Measurements from ENCODE around the gene VANGL1. TPM values are rescaled to one million over a fixed set of nuclear protein-coding genes. Genes with fewer than 3 reads are reported as not detected.

Gene VANGL1
- total RNA-seq, 1 experiment from 2014 or later, result 10.5 TPM

- H3K4me3 Mint-ChIP-seq (ENCODE audit: unreplicated experiment), result no peak overlapping the region
- no TSS peak for BruUV-seq (replicated peaks)
- ChIA-PET POLR2A (interaction anchor here (0.8 kb wide), 1 partner anchor 57 kb away, joined by 3 read pairs; no protein-coding TSS in a partner anchor), CTCF (interaction anchor here (0.6 to 1.5 kb wide), 5 partner anchors 58 to 332 kb away, joined by 3 to 7 read pairs (median 4); no protein-coding TSS in a partner anchor)
- H3K4me1 Mint-ChIP-seq (ENCODE audit: insufficient read depth, unreplicated experiment), result peaks cover 6% of the 10 kb centered on the region
- DNase-seq (ENCODE audit: unreplicated experiment), result no peak
- intact Hi-C loops (cut with micrococcal nuclease), result no loop called here
- no peaks in the 10 kb centered on the region for H3K27me3 Mint-ChIP-seq (ENCODE audit: insufficient read depth, unreplicated experiment)
- no peaks in the 10 kb centered on the region for H3K9me3 Mint-ChIP-seq (ENCODE audit: unreplicated experiment)
- peaks cover 20% of the 10 kb centered on the region for H3K36me3 Mint-ChIP-seq (ENCODE audit: insufficient read depth, unreplicated experiment)
- no peak overlapping the region for H3K27ac Mint-ChIP-seq (ENCODE audit: low read depth, unreplicated experiment)
- no peak for TF ChIP-seq CTCF (IDR thresholded peaks at IDR 0.05; ENCODE audit: unreplicated experiment)
Measured at GRCh38 chr1:115648717-115649691, 7.2 kb downstream of the VANGL1 start.

- intact Hi-C loops (cut with micrococcal nuclease), result no loop called here
- ChIA-PET CTCF (interaction anchor here (1.2 to 1.5 kb wide), 2 partner anchors 57 to 115 kb away, joined by 4 to 7 read pairs; no protein-coding TSS in a partner anchor), POLR2A (interaction anchor here (0.5 to 0.7 kb wide), 2 partner anchors 15 to 19 kb away, joined by 3 read pairs; no protein-coding TSS in a partner anchor)
- Mint-ChIP-seq H3K36me3 (ENCODE audit: insufficient read depth, unreplicated experiment) (peaks cover 24% of the 10 kb centered on the region), H3K9me3 (ENCODE audit: unreplicated experiment) (no peaks in the 10 kb centered on the region), H3K4me1 (ENCODE audit: insufficient read depth, unreplicated experiment) (peaks cover 6% of the 10 kb centered on the region), H3K4me3 (ENCODE audit: unreplicated experiment) (no peak overlapping the region), H3K27ac (ENCODE audit: low read depth, unreplicated experiment) (no peak overlapping the region), H3K27me3 (ENCODE audit: insufficient read depth, unreplicated experiment) (no peaks in the 10 kb centered on the region)
- BruUV-seq (replicated peaks), result no TSS peak
- DNase-seq (ENCODE audit: unreplicated experiment), result no peak
- TF ChIP-seq CTCF (IDR thresholded peaks at IDR 0.05; ENCODE audit: unreplicated experiment), result no peak
Measured at GRCh38 chr1:115649964-115650363, 8.2 kb downstream of the VANGL1 start.

DNA sequence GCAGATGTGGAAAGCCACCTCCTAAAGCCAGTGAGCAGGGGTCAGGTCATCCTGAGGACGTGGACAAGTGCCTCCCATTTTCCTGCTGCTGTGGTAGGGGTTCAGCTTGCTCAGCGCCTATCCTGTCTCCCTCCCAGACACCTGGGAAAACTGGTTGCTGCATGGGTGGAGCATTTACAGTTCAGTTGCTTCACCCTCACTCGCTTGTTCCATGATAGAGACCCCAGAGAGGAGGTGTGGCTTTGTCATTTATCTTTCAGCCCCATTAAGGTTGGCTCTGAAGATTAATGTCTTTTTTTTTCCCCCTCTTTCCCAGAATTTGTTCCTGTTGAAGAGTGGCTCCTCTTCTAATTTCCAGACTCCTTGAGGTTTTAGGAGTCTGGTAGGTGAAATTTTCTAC is 9.2 kb downstream of the VANGL1 start:
- no TSS peak for BruUV-seq (replicated peaks)
- Mint-ChIP-seq H3K27ac (ENCODE audit: low read depth, unreplicated experiment) (no peak overlapping the region), H3K9me3 (ENCODE audit: unreplicated experiment) (no peaks in the 10 kb centered on the region), H3K4me1 (ENCODE audit: insufficient read depth, unreplicated experiment) (peaks cover 6% of the 10 kb centered on the region), H3K36me3 (ENCODE audit: insufficient read depth, unreplicated experiment) (peaks cover 27% of the 10 kb centered on the region), H3K4me3 (ENCODE audit: unreplicated experiment) (no peak overlapping the region), H3K27me3 (ENCODE audit: insufficient read depth, unreplicated experiment) (no peaks in the 10 kb centered on the region)
- DNase-seq (ENCODE audit: unreplicated experiment), result no peak
- POLR2A ChIA-PET, result no interaction called here
- intact Hi-C loops (cut with micrococcal nuclease), result no loop called here
- TF ChIP-seq CTCF (IDR thresholded peaks at IDR 0.05; ENCODE audit: unreplicated experiment), result no peak
- CTCF ChIA-PET, result interaction anchor here (0.6 kb wide), 1 partner anchor 19 kb away, joined by 3 read pairs; no protein-coding TSS in a partner anchor

- DNase-seq (ENCODE audit: unreplicated experiment), result no peak
- POLR2A ChIA-PET, result no interaction called here
- peaks cover 27% of the 10 kb centered on the region for H3K36me3 Mint-ChIP-seq (ENCODE audit: insufficient read depth, unreplicated experiment)
- H3K9me3 Mint-ChIP-seq (ENCODE audit: unreplicated experiment), result no peaks in the 10 kb centered on the region
- no TSS peak for BruUV-seq (replicated peaks)
- H3K4me3 Mint-ChIP-seq (ENCODE audit: unreplicated experiment), result no peak overlapping the region
- CTCF ChIA-PET, result interaction anchor here (0.6 to 1.2 kb wide), 2 partner anchors 19 to 43 kb away, joined by 3 read pairs; no protein-coding TSS in a partner anchor
- intact Hi-C loops (cut with micrococcal nuclease), result no loop called here
- peaks cover 6% of the 10 kb centered on the region for H3K4me1 Mint-ChIP-seq (ENCODE audit: insufficient read depth, unreplicated experiment)
- TF ChIP-seq CTCF (IDR thresholded peaks at IDR 0.05; ENCODE audit: unreplicated experiment), result no peak
- H3K27me3 Mint-ChIP-seq (ENCODE audit: insufficient read depth, unreplicated experiment), result no peaks in the 10 kb centered on the region
- no peak overlapping the region for H3K27ac Mint-ChIP-seq (ENCODE audit: low read depth, unreplicated experiment)
Measured at GRCh38 chr1:115651391-115651790, 9.6 kb downstream of the VANGL1 start.

All from MCF 10A (cell line).